Memory B cell (primary cell): Measurements from ENCODE around the gene NCKAP5.
"Not testable (repeated sequence)": the region's sequence is repeated elsewhere in the genome, so short reads cannot be mapped to it uniquely, and the experiment has no call there.

Experiments
- ATAC-seq: fragments of 150-1000 bp; cut with Tn5 transposase; 2 replicates; pipeline ENCODE4 v1.10.0; 2021; ENCODE audit warnings: low read depth, mild to moderate bottlenecking, moderate library complexity
- DNase-seq, 2 donors: peaks; one replicate each; pipeline ENCODE4 v3.0.0; 2022; ENCODE audit warnings: low spot score in 2 of 2
- H3K27ac Mint-ChIP-seq: one replicate; pipeline ENCODE4 v1.8.0; 2022; ENCODE audit warnings: mild to moderate bottlenecking, moderate library complexity, mixed read lengths
- H3K27me3 Mint-ChIP-seq: one replicate; pipeline ENCODE4 v1.8.0; 2022; ENCODE audit warnings: mixed read lengths
- H3K36me3 Mint-ChIP-seq: one replicate; pipeline ENCODE4 v1.8.0; 2022; ENCODE audit warnings: mild to moderate bottlenecking, mixed read lengths
- H3K4me1 Mint-ChIP-seq: one replicate; pipeline ENCODE4 v1.8.0; 2022; ENCODE audit warnings: mixed read lengths
- H3K4me3 Mint-ChIP-seq: one replicate; pipeline ENCODE4 v1.8.0; 2022; ENCODE audit warnings: mild to moderate bottlenecking, moderate library complexity, mixed read lengths
- H3K9me3 Mint-ChIP-seq: one replicate; pipeline ENCODE4 v1.8.0; 2022; ENCODE audit warnings: mixed read lengths

Gene NCKAP5

GRCh38 chr2:132725748-132726147, 842.5 kb downstream of the NCKAP5 start:
- Mint-ChIP-seq H3K4me3 (no peak overlapping the region), H3K36me3 (no peaks in the 10 kb centered on the region), H3K9me3 (peaks cover 2% of the 10 kb centered on the region), H3K27me3 (no peaks in the 10 kb centered on the region), H3K27ac (no peak overlapping the region), H3K4me1 (no peaks in the 10 kb centered on the region)
- ATAC-seq (no peak), DNase-seq (no peak)

GRCh38 chr2:132725148-132725547, 843.1 kb downstream of the NCKAP5 start:
- DNase-seq (no peak), ATAC-seq (no peak)
- H3K27ac Mint-ChIP-seq, result no peak overlapping the region
- no peaks in the 10 kb centered on the region for H3K27me3 Mint-ChIP-seq
- H3K9me3 Mint-ChIP-seq, result peaks cover 2% of the 10 kb centered on the region
- no peaks in the 10 kb centered on the region for H3K36me3 Mint-ChIP-seq
- no peak overlapping the region for H3K4me3 Mint-ChIP-seq
- no peaks in the 10 kb centered on the region for H3K4me1 Mint-ChIP-seq

- Mint-ChIP-seq H3K27me3 (no peaks in the 10 kb centered on the region), H3K9me3 (peaks cover 3% of the 10 kb centered on the region), H3K4me1 (no peaks in the 10 kb centered on the region), H3K4me3 (no peak overlapping the region), H3K36me3 (no peaks in the 10 kb centered on the region), H3K27ac (no peak overlapping the region)
- ATAC-seq (no peak), DNase-seq (no peak)
Observed at GRCh38 chr2:132721938-132722337, 846.3 kb downstream of the NCKAP5 start.

- no peak overlapping the region for H3K27ac Mint-ChIP-seq
- H3K36me3 Mint-ChIP-seq, result no peaks in the 10 kb centered on the region
- ATAC-seq, result no peak
- H3K27me3 Mint-ChIP-seq, result no peaks in the 10 kb centered on the region
- peaks cover 3% of the 10 kb centered on the region for H3K9me3 Mint-ChIP-seq
- no peak overlapping the region for H3K4me3 Mint-ChIP-seq
- no peak for DNase-seq
- H3K4me1 Mint-ChIP-seq, result no peaks in the 10 kb centered on the region
Observed at GRCh38 chr2:132720393-132720792, 847.9 kb downstream of the NCKAP5 start.

- H3K27me3 Mint-ChIP-seq, result no peaks in the 10 kb centered on the region
- no peaks in the 10 kb centered on the region for H3K36me3 Mint-ChIP-seq
- DNase-seq (no peak), ATAC-seq (no peak)
- H3K9me3 Mint-ChIP-seq, result peaks cover 3% of the 10 kb centered on the region
- no peaks in the 10 kb centered on the region for H3K4me1 Mint-ChIP-seq
- no peak overlapping the region for H3K4me3 Mint-ChIP-seq
- no peak overlapping the region for H3K27ac Mint-ChIP-seq
Observed at GRCh38 chr2:132719480-132719879, 848.8 kb downstream of the NCKAP5 start.

- no peak for DNase-seq
- Mint-ChIP-seq H3K27ac (no peak overlapping the region), H3K4me1 (no peaks in the 10 kb centered on the region), H3K9me3 (peaks cover 1% of the 10 kb centered on the region), H3K27me3 (no peaks in the 10 kb centered on the region), H3K36me3 (no peaks in the 10 kb centered on the region), H3K4me3 (no peak overlapping the region)
- ATAC-seq, result no peak
Observed at GRCh38 chr2:132716954-132717353, 851.3 kb downstream of the NCKAP5 start.

- Mint-ChIP-seq H3K27me3 (no peaks in the 10 kb centered on the region), H3K27ac (no peak overlapping the region), H3K4me3 (no peak overlapping the region), H3K36me3 (no peaks in the 10 kb centered on the region), H3K9me3 (peaks cover 1% of the 10 kb centered on the region), H3K4me1 (no peaks in the 10 kb centered on the region)
- DNase-seq (no peak), ATAC-seq (no peak)
Observed at GRCh38 chr2:132715386-132716351, 852.6 kb downstream of the NCKAP5 start.

- H3K36me3 Mint-ChIP-seq, result no peaks in the 10 kb centered on the region
- peaks cover 2% of the 10 kb centered on the region for H3K9me3 Mint-ChIP-seq
- DNase-seq (no peak), ATAC-seq (no peak)
- no peaks in the 10 kb centered on the region for H3K27me3 Mint-ChIP-seq
- no peak overlapping the region for H3K4me3 Mint-ChIP-seq
- no peak overlapping the region for H3K27ac Mint-ChIP-seq
- no peaks in the 10 kb centered on the region for H3K4me1 Mint-ChIP-seq
Observed at GRCh38 chr2:132703396-132703795, 864.9 kb downstream of the NCKAP5 start.

GRCh38 chr2:132701810-132702209, 866.5 kb downstream of the NCKAP5 start:
- no peak for ATAC-seq

GRCh38 chr2:132699802-132700201, 868.5 kb downstream of the NCKAP5 start:
- H3K4me3 Mint-ChIP-seq, H3K36me3 Mint-ChIP-seq, H3K27me3 Mint-ChIP-seq, DNase-seq, H3K27ac Mint-ChIP-seq, ATAC-seq, H3K9me3 Mint-ChIP-seq, H3K4me1 Mint-ChIP-seq: not testable (repeated sequence)

More at GRCh38 chr2:132701810-132702209, 866.5 kb downstream of the NCKAP5 start:
- no peak overlapping the region for H3K27ac Mint-ChIP-seq
- no peaks in the 10 kb centered on the region for H3K4me1 Mint-ChIP-seq
- no peak for DNase-seq
- H3K27me3 Mint-ChIP-seq, result no peaks in the 10 kb centered on the region
- no peaks in the 10 kb centered on the region for H3K36me3 Mint-ChIP-seq
- H3K9me3 Mint-ChIP-seq, result peaks cover 2% of the 10 kb centered on the region
- no peak overlapping the region for H3K4me3 Mint-ChIP-seq

- not testable (repeated sequence) for H3K4me3 Mint-ChIP-seq, H3K27me3 Mint-ChIP-seq, H3K4me1 Mint-ChIP-seq, H3K9me3 Mint-ChIP-seq, ATAC-seq, H3K27ac Mint-ChIP-seq, H3K36me3 Mint-ChIP-seq, DNase-seq
Observed at GRCh38 chr2:132698347-132698746, 869.9 kb downstream of the NCKAP5 start.

GRCh38 chr2:132697556-132698205, 870.6 kb downstream of the NCKAP5 start:
- H3K4me3 Mint-ChIP-seq, result no peak overlapping the region
- H3K36me3 Mint-ChIP-seq, result no peaks in the 10 kb centered on the region
- DNase-seq, result no peak
- peaks cover 2% of the 10 kb centered on the region for H3K9me3 Mint-ChIP-seq
- peaks cover 4% of the 10 kb centered on the region for H3K27me3 Mint-ChIP-seq
- no peaks in the 10 kb centered on the region for H3K4me1 Mint-ChIP-seq
- no peak for ATAC-seq
- no peak overlapping the region for H3K27ac Mint-ChIP-seq

GRCh38 chr2:132692816-132693215, 875.4 kb downstream of the NCKAP5 start:
- DNase-seq (no peak), ATAC-seq (no peak)
- H3K27ac Mint-ChIP-seq, result no peak overlapping the region
- H3K4me3 Mint-ChIP-seq, result no peak overlapping the region
- no peaks in the 10 kb centered on the region for H3K9me3 Mint-ChIP-seq
- no peaks in the 10 kb centered on the region for H3K36me3 Mint-ChIP-seq
- H3K27me3 Mint-ChIP-seq, result peaks cover 6% of the 10 kb centered on the region
- no peaks in the 10 kb centered on the region for H3K4me1 Mint-ChIP-seq

GRCh38 chr2:132691556-132691955, 876.7 kb downstream of the NCKAP5 start:
- no peak for DNase-seq
- Mint-ChIP-seq H3K27ac (no peak overlapping the region), H3K36me3 (no peaks in the 10 kb centered on the region), H3K9me3 (no peaks in the 10 kb centered on the region), H3K4me3 (no peak overlapping the region), H3K27me3 (peaks cover 6% of the 10 kb centered on the region), H3K4me1 (no peaks in the 10 kb centered on the region)
- ATAC-seq, result no peak
